ENCODE measurements around the gene PLXNB3. TPM values are rescaled to one million over a fixed set of nuclear protein-coding genes. Genes with fewer than 3 reads are reported as not detected.
A peak's percentile ranks its signal among the peaks of the same experiment; 100 is the strongest.
"Not testable (repeated sequence)": the region's sequence is repeated elsewhere in the genome, so short reads cannot be mapped to it uniquely, and the experiment has no call there.

The PLXNB3 gene
- total and polyA plus RNA-seq, 8 donors, result 4.0 to 28.6 (median 6.2) TPM

GRCh38 chrX:153728095-153728494 is 36.0 kb upstream of the PLXNB3 start:
- 59 to 62% methylated on average over 6 of the region's 6 CpGs for WGBS, 2 donors
- DNase-seq, result peak in 1 of 6 donors; percentile 58
- intact Hi-C loops (cut with DNase I), result no loop called here

GRCh38 chrX:153728951-153729631 is 35.0 kb upstream of the PLXNB3 start:
- no peak for DNase-seq
- H3K27ac ChIP-seq, result no peak overlapping the region
- intact Hi-C loops (cut with DNase I), result no loop called here
- no peaks in the 10 kb centered on the region for H3K9me3 ChIP-seq
- no peak for ATAC-seq
- no peak for TF ChIP-seq CTCF (IDR thresholded peaks at IDR 0.05)
- H3K4me3 ChIP-seq, result no peak overlapping the region
- WGBS, 2 donors, result 92% methylated on average over 23 of the region's 23 CpGs
- H3K4me1 ChIP-seq, result peaks cover 0 to 9% (median 0%) of the 10 kb centered on the region in 3 donors
- H3K27me3 ChIP-seq, result no peaks in the 10 kb centered on the region
- H3K36me3 ChIP-seq, result no peaks in the 10 kb centered on the region
- no peak for FAIRE-seq

More at GRCh38 chrX:153728095-153728494, 36.0 kb upstream of the PLXNB3 start:
- Histone ChIP-seq H3K27ac (peak overlapping the region in 3 of 4 donors; percentile 69 to 82 (median 80)), H3K4me1 (peaks cover 0 to 9% (median 0%) of the 10 kb centered on the region in 3 donors), H3K36me3 (no peaks in the 10 kb centered on the region), H3K4me3 (no peak overlapping the region), H3K9me3 (no peaks in the 10 kb centered on the region), H3K27me3 (no peaks in the 10 kb centered on the region)
- TF ChIP-seq CTCF (IDR thresholded peaks at IDR 0.05), result no peak
- FAIRE-seq, result no peak
- no peak for ATAC-seq

GRCh38 chrX:153730115-153730514 is 33.9 kb upstream of the PLXNB3 start:
- H3K9me3 ChIP-seq; H3K27ac ChIP-seq; H3K27me3 ChIP-seq; FAIRE-seq; intact Hi-C loops (cut with DNase I); DNase-seq; H3K4me1 ChIP-seq; ATAC-seq; H3K4me3 ChIP-seq; H3K36me3 ChIP-seq: not testable (repeated sequence)
- WGBS, 2 donors, result 89 to 92% methylated on average over 23 of the region's 23 CpGs

GRCh38 chrX:153731117-153731844 is 32.8 kb upstream of the PLXNB3 start:
- H3K4me1 ChIP-seq, result peaks cover 0 to 9% (median 0%) of the 10 kb centered on the region in 3 donors
- H3K27me3 ChIP-seq, result no peaks in the 10 kb centered on the region
- intact Hi-C loops (cut with DNase I), result no loop called here
- ATAC-seq, result no peak
- H3K27ac ChIP-seq, result no peak overlapping the region
- H3K4me3 ChIP-seq, result no peak overlapping the region
- DNase-seq, result no peak
- no peaks in the 10 kb centered on the region for H3K36me3 ChIP-seq
- H3K9me3 ChIP-seq, result no peaks in the 10 kb centered on the region
- FAIRE-seq, result no peak
- no peak for TF ChIP-seq CTCF (IDR thresholded peaks at IDR 0.05)
- WGBS, 2 donors, result 85 to 91% methylated on average over 6 of the region's 6 CpGs

- intact Hi-C loops (cut with DNase I), result no loop called here
- H3K27me3 ChIP-seq, result no peaks in the 10 kb centered on the region
- 88 to 93% methylated on average over 3 of the region's 3 CpGs for WGBS, 2 donors
- H3K9me3 ChIP-seq, result no peaks in the 10 kb centered on the region
- no peak for TF ChIP-seq CTCF (IDR thresholded peaks at IDR 0.05)
- no peak overlapping the region for H3K27ac ChIP-seq
- peaks cover 0 to 9% (median 0%) of the 10 kb centered on the region in 3 donors for H3K4me1 ChIP-seq
- FAIRE-seq (no peak), DNase-seq (no peak), ATAC-seq (no peak)
- no peak overlapping the region for H3K4me3 ChIP-seq
- H3K36me3 ChIP-seq, result no peaks in the 10 kb centered on the region
These were observed 32.2 kb upstream of the PLXNB3 start for GRCh38 chrX:153731845-153732215.
